Stimulated activated CD4-positive, alpha-beta T cell treated with anti-CD3 and anti-CD28 coated beads, Interleukin-15, amount 100 ng/mL, for 48 hours (primary cell): Measurements from ENCODE around the gene PHLPP1.
A peak's percentile ranks its signal among the peaks of the same experiment; 100 is the strongest.

Experiments
- DNase-seq, 2 donors: peaks; one replicate each; pipeline ENCODE4 v3.0.0-alpha.2; 2020; ENCODE audit warnings: low read depth in 2 of 2

The PHLPP1 gene

DNA sequence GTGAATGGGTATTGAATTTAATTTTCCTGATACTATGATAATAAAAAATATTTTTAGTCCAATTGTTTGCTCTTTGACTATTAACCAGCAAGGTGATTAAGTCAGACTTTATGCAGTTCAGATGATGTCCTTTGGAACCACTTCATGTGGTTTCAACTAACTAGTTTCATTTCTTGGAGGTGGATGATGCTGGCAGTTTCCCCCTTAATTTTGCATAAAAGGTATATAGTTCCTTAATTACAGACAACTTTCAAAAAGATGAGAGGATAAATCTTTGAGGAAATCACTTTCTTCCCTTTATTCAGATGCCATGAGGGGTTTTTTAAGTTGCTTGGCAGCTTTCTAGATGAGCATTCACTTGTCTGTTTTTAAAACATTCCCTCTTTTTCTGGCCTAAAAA, 223.1 kb downstream of the PHLPP1 start:
- no peak for DNase-seq

DNA sequence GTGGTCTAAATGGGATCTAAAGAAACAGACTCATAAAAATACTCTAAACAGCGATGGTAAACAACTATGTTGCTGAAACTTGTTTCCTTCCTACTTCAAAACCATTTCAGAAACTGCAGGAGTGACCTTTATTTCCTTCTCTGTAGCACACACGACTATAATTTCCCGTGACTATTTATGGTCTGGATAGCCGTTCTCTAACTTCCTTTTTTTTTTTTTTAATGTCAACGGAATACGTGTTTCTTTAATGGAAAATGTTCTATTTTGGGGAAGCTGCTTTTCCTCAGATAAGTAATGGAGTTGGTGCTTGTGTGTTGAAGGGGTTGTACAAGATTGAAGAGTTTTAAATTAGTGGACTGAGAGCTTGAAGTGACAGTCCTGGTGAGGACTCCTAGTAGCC, 224.1 kb downstream of the PHLPP1 start:
- DNase-seq = no peak

DNA sequence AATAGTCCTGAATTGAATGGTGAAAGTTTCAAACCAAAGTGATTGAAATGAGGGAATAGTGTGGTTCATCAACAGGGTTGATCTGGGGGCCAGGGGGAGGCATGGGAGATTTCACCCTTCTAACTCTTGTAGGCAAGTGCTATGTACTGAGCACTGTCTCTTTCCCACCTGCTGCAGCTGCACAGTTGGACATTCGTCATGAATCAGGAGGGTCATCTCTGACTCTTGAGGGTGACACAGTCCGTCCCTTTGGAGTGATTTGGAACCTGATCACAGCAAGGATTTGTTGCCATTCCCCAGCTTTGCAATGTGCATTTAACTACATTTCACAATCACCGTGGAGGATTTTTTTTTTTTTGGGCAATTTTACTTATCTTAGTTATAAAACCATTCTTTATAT, 224.6 kb downstream of the PHLPP1 start:
- DNase-seq = no peak

DNA sequence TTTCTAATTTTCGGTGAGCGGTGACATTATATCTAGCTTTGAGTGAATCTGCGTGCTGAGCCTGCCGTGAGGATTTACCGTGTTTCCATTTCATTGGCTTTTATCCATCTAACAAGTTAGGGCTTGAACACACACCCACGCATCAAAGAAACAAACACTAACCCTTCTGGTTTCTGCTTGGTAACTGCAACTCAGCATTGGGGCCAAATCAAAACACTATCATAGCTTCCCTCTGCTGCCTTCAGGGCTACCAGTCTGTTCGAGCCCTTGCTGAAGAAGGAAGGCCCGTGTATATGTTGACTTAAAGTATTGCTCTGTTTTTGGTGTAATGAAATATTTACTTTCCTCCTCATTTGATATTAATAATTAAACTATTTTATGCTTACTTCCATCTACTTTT, 227.2 kb downstream of the PHLPP1 start:
- DNase-seq = no peak

DNA sequence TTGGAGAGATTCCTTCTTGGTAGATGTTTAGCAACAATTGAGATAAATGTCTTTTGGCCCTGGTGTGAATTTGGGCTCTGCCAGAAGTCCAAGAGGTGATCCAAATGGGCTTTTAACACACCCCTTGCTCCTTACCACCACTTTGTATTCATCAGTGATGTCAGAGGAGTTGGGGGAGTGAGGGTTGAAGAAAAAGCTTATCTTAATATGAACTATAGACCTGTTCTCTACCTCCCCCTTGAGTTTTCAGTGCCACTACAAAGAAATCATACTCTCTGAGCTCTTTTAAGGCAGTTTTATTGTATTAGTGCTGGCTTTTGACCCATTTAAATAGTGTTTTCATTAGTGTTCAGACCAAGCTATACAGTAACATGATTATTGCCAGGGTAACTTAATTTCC, 229.1 kb downstream of the PHLPP1 start:
- no peak for DNase-seq

DNA sequence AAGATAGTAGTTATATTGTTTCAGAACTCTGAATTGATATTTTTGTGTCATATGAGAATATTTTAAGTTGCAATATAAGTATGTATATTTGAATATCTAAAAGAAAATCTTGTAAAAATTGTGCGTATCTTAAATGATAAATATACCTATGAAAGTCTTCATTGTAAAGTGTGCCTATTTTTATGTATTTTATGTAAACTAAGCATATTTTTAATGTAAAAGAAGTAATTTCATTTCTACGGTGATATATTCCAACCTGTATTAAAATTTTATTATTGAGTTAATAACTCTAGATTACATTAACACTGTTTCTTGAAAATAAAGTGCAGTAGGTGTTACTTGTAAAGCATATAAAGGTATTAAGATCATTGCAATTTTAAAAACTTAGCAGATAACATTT, 233.4 kb downstream of the PHLPP1 start:
- no peak for DNase-seq

DNA sequence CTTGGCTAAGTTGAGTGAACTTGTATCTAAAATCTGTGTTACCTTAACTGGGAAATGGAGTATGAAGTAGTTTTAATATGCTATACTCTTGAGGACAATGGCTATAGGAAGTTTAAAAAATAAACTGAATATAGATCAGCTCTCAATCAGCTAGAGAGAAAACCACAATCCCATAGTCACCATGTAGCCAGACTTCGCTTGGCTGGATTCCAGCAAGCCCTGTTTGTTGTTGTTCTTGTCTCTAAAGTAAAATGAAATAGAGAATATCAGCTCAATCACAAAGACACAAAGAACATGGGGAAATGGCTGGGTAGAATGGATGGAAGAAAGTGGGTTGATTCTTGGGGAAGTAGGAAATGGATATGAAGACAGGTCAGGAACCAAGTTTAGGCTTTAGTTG, 234.9 kb downstream of the PHLPP1 start:
- no peak for DNase-seq

DNA sequence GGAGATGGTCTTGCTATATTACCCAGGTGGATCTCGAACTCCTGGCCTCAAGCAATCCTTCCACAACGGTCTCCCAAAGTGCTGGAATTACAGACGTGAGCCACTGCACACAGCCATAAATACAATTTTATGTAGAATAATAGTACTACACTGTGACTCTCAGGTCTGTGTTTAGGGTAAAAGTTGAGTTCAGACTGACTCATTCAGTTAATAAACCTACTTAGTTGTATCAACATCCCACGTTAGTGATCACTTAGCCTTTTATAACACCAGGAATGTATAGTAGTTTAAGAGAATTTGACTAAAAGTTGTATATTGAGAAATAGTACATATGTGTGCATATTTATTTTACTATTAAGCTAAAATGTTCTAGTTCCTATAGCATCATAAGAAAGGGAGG, 237.5 kb downstream of the PHLPP1 start:
- DNase-seq = no peak

DNA sequence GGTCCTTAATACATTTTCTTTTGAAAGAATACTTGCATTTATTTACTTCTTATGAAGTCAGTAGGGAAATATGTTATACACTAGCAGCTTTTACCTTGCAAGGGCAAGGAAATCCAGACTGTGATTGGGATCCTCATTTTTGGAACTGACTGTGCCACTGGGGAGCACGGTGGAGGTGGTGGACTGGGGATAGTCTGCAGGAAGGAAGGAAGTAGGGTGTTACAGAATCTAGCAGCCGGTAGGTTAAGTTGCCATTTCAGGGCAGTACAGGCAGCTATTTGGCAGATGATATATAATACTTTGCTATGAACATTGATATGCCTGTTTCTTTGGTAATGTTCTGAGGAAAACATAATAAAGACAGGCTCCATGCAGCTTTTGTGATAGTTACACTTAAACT, 238.3 kb downstream of the PHLPP1 start:
- DNase-seq = no peak

DNA sequence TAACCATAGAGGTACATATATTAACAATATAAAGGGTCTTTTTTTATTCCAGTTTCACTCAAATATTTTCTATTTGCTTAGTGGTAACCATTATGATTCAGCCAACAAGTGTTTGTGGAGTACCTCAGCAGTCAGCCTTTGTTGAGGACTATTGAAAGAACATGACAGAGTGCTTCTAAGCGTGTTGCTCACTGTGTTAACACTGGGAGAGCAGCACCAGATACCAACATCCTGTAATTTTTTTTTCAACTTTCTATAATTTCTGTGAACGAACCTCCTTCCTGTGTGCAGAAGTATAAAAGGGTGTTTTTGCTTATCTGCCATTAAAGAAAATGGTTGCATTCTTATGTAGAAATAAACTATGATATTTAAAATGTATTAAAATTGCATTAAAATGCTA, 239.0 kb downstream of the PHLPP1 start:
- DNase-seq = no peak

DNA sequence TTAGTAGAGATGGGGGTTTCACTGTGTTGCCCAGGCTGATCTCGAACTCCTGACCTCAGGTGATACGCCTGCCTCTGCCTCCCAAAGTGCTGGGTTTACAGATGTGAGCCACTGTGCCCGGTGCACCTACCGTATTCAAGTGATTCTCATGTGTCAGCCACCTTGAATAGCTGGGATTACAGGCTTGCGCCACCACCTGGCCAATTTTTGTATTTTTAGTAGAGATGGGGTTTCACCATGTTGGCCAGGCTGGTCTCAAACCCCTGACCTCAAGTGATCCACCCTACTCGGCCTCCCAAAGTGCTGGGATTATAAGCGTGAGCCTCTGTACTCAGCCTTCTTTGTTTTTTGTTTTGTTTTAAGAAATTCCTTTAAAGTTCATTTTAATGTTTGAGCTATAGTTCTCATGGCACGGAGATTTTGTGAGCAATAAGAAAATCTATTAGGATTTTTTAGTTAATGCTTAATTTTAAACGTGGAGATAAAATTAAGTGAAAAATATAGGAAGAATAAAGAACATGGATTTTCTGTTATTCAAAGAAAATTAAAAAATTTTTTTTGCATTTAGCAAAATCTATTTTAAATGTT, 242.6 kb downstream of the PHLPP1 start:
- peak; percentile 15 to 42 for DNase-seq

DNA sequence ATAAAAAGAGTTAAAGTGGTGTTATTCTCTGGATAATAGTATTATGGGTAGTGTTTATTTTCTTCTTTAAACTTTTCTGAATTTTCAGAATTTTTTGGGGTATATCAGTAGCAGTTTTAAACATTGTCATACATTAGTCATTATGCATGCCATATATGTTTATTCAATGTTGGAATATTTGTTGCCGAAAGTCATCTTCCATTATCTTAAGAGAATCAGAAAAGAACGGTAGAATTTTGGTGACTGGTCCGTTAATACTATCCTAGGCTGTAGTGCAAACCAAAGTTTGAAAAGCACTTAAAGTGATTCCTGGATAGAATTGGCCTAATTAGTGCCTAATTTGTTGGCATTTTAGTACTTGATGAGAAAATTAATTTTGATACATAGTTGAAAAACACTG, 244.1 kb downstream of the PHLPP1 start:
- DNase-seq = no peak

DNA sequence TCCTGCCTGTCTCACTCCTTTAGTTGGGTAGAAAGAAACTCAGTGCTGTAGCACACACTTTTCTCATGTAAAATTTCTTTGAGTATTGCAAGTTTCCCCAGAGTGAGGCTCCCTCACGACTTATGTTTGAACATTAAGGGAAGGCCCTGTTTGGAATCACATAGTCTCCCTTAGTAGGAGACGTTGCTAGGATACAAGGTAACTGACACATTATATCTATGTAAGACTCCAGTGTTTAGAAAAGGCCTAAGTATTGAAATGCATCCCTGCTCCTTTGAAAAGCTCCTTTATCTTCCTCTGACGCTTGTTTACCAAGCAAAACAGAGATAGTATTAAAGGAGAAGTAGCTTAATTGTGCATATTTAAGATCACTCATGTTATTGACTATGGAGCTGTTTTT, 248.2 kb downstream of the PHLPP1 start:
- DNase-seq = no peak

DNA sequence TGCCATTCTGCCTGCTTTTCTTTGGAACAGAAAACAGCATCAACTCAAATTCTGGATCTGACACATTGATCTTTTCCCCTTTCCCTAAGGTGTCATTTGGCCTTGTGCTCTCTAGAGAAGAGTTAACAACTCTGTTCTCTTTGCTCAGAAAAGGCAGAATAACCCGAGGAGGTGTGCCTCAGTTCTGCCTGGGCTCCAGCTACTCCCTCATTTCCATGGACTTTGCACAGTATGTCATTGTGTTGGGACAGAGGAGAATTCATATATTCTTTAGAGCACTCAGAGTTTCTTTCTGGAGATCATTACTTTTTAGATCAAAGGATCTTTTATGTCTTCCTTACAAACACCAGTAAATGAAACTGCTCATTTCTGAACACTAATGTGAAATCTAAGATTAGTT, 249.1 kb downstream of the PHLPP1 start:
- DNase-seq = no peak

DNA sequence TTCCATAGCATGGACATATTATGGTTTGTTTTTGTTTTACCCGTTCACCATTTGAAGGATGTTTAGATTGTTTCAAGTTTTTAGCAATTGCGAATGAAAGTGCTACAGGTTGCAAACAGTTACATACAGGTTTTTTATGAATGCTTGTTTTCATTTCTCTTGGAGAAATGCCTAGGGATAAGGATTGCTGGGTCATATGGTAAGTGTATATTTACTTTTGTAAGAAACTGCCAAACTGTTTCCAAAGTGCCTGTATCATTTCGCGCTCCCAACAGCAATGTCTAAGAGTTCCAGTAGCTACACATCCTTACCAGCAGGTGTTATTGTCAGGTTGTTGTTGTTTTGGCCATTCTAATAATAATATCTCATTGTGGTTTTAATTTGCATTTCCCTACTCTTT, 251.7 kb downstream of the PHLPP1 start:
- DNase-seq = no peak

DNA sequence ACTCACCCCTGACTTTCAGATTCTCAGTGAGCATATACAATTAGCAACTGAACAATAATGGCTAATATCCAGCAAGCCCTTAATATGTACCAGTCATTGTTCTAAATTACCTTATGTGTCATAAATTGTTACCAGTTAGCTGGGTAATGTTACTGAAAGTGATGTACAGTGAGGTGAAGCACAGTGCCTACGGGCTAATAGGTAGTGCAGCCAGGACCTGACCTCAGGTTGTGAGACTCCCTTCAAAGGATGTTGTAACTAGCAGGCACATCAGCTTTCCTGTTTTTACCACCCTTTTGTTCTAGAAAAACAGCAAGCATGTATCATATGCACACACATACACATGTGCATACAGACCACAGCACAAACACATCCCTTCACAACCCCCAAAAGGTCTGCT, 258.3 kb downstream of the PHLPP1 start:
- DNase-seq = no peak

DNA sequence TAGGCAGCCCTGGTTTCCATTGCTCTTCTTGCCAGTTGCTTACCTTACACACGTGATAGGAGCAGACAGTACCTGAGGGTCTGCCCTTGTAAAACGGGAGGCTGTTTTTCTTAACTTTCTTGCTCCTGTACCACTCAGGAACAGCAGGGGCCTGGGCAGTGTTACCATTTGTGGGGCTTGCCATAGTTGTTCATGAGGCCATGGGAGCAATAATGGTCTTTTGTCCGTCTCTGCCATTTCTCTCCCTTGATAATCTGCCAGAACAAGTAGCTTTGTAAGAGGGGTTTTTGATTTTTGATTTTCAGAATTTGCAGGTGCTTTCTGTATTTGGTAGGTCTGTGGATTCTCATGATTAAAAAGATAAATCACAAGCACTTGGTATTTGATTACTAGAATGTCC, 259.0 kb downstream of the PHLPP1 start:
- DNase-seq = no peak

DNA sequence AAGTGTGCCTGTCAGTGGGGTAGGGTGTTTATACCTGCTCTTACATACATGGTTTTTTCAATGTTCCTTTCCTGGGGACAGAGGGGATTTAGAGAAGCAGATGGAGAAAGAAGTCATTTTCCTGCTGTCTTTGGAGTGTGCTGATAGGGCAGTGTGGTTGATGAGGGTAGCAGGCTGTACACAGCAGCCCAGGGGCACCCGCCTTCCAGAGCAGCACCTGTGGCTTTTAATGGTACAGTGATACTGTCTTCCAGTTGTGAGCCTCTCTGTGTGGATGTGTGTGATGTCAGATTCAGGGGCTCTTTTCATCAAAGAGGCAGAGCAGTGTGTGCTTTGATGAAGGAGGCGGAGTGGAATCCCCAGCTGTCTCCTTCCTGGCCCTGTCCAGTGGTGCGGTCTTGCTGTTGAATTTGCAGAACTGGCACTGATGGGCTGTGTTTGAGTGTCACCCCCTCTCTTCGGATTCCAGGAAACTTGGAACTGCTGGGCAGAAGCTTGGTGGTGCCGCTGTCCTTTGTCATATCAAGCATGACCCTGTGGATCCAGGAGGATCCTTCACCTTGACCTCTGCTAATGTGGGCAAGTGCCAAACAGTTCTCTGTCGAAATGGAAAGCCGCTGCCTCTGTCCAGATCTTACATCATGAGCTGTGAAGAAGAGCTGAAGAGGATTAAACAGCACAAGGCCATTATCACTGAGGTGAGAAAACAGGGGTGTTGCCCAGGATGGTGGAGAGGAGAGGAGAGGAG, 259.8 kb downstream of the PHLPP1 start:
- DNase-seq = no peak

DNA sequence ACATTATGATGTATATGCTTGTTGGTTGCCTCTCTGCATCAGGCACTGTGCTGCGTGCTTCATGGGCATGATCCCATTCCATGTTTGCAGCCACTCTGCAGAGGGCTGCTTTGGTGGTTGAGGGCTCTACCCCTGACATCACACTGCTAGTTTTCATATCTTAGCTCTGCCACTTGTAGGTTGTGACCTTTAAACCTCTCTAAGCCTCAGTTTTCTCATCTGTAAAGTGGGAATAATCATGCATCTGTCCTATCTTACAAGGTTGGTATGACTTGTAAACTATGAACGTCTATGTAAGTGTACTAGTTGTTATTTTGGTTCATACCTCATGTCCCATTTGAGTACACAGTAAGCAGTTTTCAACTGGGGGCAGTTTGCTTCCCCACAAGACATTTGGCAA, 260.4 kb downstream of the PHLPP1 start:
- DNase-seq = no peak

DNA sequence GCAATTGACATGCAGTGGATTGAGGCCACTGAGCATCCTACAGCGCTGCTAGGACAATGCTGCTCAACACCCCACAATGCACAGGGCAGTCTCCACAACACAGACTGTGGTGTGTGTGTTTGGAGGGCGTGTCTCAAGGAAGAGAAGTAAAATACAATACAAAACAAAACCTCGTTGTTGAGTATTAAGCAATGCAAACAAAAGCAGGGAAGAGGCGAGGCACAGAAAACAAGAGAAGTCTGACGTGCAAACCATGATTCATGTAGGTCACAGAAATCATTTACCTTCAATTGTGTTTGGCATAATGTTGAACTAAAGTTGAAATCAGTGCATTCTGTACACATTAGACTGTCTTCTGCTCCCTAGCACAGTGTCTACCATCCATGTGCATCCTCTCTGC, 260.9 kb downstream of the PHLPP1 start:
- no peak for DNase-seq

DNA sequence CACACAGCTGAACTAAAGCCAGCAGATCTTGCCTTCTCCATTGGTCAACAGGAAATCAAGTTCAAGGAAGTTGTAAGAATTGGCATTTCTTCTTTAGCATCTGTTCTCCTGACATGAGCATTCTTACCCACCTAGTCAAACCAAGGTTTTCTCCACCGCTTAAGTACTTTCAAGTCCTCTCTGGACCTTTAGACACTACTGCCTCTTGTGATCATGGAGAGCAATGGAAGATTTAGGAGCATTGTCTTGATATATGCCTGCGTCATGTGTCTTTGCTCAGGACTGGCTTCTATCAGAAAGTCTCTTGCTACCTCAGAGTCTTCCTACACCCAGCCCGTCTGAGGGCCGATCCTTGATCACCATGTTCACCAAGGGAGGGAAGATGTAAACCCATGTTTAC, 262.2 kb downstream of the PHLPP1 start:
- no peak for DNase-seq

DNA sequence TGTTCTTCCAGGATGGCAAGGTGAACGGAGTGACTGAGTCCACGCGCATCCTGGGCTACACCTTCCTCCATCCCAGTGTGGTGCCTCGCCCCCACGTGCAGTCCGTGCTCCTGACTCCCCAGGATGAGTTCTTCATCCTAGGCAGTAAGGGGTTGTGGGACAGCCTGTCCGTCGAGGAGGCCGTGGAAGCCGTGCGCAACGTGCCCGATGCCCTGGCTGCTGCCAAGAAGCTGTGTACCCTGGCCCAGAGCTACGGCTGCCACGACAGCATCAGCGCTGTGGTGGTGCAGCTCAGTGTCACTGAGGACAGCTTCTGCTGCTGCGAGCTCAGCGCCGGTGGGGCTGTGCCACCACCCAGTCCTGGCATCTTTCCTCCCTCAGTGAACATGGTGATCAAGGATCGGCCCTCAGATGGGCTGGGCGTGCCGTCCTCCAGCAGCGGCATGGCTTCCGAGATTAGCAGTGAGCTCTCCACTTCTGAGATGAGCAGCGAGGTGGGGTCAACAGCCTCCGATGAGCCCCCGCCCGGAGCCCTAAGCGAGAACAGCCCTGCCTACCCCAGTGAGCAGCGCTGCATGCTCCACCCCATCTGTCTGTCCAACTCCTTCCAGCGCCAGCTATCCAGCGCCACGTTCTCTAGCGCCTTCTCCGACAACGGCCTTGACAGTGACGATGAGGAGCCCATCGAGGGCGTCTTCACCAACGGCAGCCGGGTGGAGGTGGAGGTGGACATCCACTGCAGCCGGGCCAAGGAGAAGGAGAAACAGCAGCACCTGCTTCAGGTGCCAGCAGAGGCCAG, 263.1 kb downstream of the PHLPP1 start:
- DNase-seq = no peak

DNA sequence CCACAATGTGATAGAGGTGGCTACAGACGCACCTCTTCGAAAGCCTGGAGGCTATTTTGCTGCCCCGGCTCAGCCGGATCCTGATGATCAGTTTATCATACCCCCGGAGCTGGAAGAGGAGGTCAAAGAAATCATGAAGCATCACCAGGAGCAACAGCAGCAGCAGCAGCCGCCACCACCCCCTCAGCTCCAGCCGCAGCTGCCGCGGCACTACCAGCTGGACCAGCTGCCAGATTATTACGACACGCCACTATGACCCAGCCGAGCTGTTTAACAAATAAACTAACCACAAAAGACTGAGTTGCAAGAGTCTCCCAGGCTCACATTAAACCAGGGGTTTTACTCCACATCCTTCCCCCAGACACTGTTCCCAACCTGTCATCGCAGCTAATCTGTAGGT, 263.8 kb downstream of the PHLPP1 start:
- no peak for DNase-seq
